NB4 (cell line): ENCODE results near the gene MERTK.

Experiments
- DNase-seq: peaks from one replicate; pipeline ENCODE4 v3.0.0; 2010; ENCODE audit warnings: low read depth
- H3K4me3 ChIP-seq: one replicate; pipeline ENCODE4 v1.5.1; 2011; ENCODE audit warnings: mild to moderate bottlenecking, low read depth, low read length, moderate library complexity
- CTCF ChIP-seq: IDR thresholded peaks from one replicate; pipeline ENCODE4 v1.5.1; 2012; ENCODE audit warnings: low read depth, low read length
- MYC ChIP-seq: IDR thresholded peaks from 2 replicates; pipeline ENCODE4 v1.6.1; 2011; ENCODE audit warnings: low read depth, low read length
- POLR2A ChIP-seq: IDR thresholded peaks from 2 replicates; pipeline ENCODE4 v1.6.1; 2011; ENCODE audit warnings: mild to moderate bottlenecking; ENCODE audit not compliant: insufficient read length; ENCODE audit errors: extremely low read depth
- TF ChIP-seq, protein P1 (sequence below): IDR thresholded peaks from 2 replicates; pipeline ENCODE4 v1.6.1; 2011; ENCODE audit warnings: low read depth, low read length

The MERTK gene

DNA sequence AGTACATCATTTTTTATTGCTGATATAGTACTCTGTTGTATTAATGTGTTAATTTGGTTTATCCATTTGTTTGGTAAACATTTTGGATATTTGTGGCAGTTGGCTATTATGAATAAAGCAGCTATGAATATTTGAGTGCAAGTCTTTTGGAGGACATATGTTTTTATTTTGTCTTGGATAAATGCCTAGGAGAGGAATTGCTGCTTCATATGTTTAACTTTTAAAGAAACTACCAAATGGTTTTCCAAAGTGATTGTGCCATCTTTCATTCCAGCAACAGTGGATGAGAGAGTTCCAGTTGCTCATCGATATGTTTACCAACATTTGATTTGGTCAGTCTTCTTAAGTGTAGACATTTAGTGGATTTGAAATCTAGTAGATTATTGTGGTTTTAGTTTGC lies 51.8 kb downstream of the MERTK start:
- no peak for TF ChIP-seq POLR2A
- TF ChIP-seq CTCF = no peak
- H3K4me3 ChIP-seq = no peak overlapping the region

GRCh38 chr2:111951486-111951885 lies 53.1 kb downstream of the MERTK start:
- no peak overlapping the region for H3K4me3 ChIP-seq
- TF ChIP-seq, protein P1, sequence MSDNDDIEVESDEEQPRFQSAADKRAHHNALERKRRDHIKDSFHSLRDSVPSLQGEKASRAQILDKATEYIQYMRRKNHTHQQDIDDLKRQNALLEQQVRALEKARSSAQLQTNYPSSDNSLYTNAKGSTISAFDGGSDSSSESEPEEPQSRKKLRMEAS = no peak
- TF ChIP-seq CTCF (no peak), POLR2A (no peak), MYC (no peak)
- no peak for DNase-seq

More for the DNA sequence above, 51.8 kb downstream of the MERTK start:
- no peak for DNase-seq

DNA sequence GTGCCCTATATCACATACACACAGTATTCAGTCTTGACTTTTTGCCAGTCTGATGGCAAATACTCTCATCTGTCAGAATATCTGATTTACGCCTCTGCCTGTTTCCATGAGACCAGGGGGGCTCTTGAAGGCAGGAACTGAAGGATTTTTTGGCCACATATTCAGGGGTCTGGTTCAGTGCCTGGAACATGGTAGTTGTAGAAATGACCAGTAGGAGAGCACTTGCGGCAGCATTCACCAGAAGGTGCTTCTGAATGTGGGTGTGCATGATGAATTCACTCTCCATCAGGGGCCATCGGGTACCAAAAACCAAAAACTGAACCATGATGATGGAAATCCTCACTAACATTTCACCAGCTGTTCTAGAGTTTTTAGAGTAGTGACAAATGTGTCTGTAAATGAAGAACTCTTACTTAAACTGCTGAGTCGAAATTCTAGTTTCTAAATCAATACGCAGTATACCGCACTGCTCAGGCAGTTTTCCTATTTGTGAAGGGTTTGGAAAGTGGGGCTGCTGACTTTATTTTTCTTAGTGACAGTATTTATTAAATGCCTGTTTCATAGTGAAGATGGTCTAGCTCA lies 54.6 kb downstream of the MERTK start:
- no peak for DNase-seq
- TF ChIP-seq, protein P1 = no peak
- no peak for TF ChIP-seq MYC
- H3K4me3 ChIP-seq = no peak overlapping the region

GRCh38 chr2:111954602-111955332 lies 56.4 kb downstream of the MERTK start:
- no peak for TF ChIP-seq MYC
- TF ChIP-seq POLR2A = no peak
- TF ChIP-seq, protein P1 = no peak
- TF ChIP-seq CTCF = no peak
- H3K4me3 ChIP-seq = no peak overlapping the region
- DNase-seq = no peak

DNA sequence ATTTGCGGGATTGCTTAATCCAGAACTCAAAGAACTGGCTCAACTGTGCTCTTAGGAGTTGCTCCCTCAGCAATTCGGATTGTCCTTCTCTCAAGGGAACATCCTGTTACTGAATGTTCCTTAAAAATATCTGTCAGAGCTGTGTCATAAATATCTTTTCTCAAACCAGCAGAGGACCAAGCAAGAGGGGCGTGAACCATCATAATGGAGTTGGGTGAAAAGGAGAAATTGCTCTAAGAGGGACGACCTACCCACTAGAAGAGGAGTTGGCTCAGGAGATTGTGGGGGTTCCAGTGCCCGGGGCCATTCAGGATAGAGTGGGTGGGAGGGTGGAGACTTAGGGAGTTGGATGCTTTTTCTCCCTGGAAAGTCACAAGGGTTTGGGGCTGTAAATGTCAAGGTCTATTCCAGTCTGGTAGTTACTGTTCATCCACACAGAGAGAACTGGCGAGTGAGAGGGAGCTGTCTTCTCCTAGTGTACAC lies 59.5 kb downstream of the MERTK start:
- no peak overlapping the region for H3K4me3 ChIP-seq
- DNase-seq = no peak
- TF ChIP-seq MYC = no peak
- TF ChIP-seq CTCF = no peak
- TF ChIP-seq, protein P1 = no peak
- TF ChIP-seq POLR2A = no peak

DNA sequence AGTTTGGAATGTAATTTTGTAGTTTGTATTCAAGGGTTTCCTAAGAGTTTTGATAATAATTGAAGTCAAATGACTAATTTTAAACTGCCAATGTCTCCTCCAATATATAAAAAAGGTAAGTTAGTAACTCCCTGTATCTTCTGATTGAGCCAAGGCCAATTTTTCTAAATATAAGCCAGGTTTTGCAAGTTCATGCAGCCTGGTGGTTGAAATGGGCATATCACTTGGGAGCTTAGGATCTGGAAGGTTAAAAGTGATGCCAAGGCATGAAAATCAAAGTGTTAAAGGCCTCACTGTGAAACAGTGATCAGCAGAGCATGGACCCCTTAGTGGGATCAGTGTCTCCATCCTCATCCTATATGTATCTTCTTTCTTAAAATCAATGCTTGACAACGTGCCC lies 60.5 kb downstream of the MERTK start:
- DNase-seq = no peak
- no peak for TF ChIP-seq MYC
- TF ChIP-seq, protein P1 = no peak
- no peak for TF ChIP-seq POLR2A
- no peak for TF ChIP-seq CTCF
- no peak overlapping the region for H3K4me3 ChIP-seq
